ENCODE measurements around the gene CCDC137.

- TF ChIP-seq CTCF (conservative IDR thresholded peaks at IDR 0.05 in 1 of 2, IDR thresholded peaks at IDR 0.05 in 1 of 2; ENCODE audit: low read depth in 1 of 2, low read length in 2 of 2) (no peak), EZH2 (IDR thresholded peaks at IDR 0.05; ENCODE audit: low read length, missing control alignments) (no peak)
Measured at GRCh38 chr17:81710514-81711308, 44.2 kb downstream of the CCDC137 start.
